ENCODE data around the gene NELFCD.

The NELFCD gene

GRCh38 chr20:59025511-59025910 lies 44.5 kb downstream of the NELFCD start:
- H3K4me3 ChIP-seq (ENCODE audit: low read length), result no peak overlapping the region
- H3K27me3 ChIP-seq (ENCODE audit: control insufficient read depth, insufficient read depth, low read length), result peaks cover 46% of the 10 kb centered on the region
- H3K9me3 ChIP-seq (ENCODE audit: control insufficient read depth, low read depth, low read length), result no peaks in the 10 kb centered on the region
- peaks cover 69% of the 10 kb centered on the region for H3K36me3 ChIP-seq (ENCODE audit: control insufficient read depth, low read depth, low read length)
- H3K4me1 ChIP-seq (ENCODE audit: control insufficient read depth, low read depth, low read length), result peaks cover 13% of the 10 kb centered on the region
- no peak overlapping the region for H3K9ac ChIP-seq (ENCODE audit: low read length)
- H3K27ac ChIP-seq (ENCODE audit: low read length), result no peak overlapping the region

DNA sequence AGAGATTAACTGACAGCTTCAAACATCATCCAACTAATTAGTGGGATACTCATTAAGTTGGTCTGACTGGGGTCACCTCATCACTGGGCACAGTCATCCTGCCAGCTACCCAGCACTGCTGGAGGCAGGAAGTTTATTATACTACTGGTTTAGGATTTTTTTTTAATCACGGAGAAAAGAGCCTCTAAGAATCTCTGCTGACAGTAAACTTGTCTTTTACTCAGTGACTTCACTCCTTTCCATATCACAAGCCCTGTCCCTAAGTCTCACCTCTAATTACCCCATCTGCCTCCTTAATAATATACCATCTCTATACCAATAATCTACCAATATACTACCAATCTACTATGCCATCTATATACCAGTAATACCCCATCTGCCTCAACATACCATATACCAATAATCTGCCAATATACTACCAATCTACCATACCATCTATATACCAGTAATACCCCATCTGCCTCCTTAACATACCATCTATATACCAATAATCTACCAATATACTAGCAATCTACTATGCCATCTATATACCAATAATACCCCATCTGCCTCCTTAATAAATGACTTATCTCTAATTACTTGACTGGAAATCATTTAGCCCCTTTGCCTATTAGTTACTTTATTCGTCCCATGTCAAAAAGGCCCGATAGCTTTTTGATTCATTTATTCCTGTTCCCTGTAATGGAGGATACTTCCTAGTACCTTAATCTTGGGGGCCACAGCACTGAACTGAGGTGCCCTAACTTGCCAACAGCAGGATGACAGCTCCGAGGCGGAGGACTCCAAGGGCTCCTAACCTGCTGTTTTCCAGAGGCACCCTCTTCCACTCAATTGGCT lies 46.1 kb downstream of the NELFCD start:
- peaks cover 69% of the 10 kb centered on the region for H3K36me3 ChIP-seq (ENCODE audit: control insufficient read depth, low read depth, low read length)
- H3K27me3 ChIP-seq (ENCODE audit: control insufficient read depth, insufficient read depth, low read length), result peaks cover 60% of the 10 kb centered on the region
- no peaks in the 10 kb centered on the region for H3K9me3 ChIP-seq (ENCODE audit: control insufficient read depth, low read depth, low read length)
- no peak overlapping the region for H3K4me3 ChIP-seq (ENCODE audit: low read length)
- no peak overlapping the region for H3K27ac ChIP-seq (ENCODE audit: low read length)
- H3K9ac ChIP-seq (ENCODE audit: low read length), result no peak overlapping the region
- H3K4me1 ChIP-seq (ENCODE audit: control insufficient read depth, low read depth, low read length), result peaks cover 13% of the 10 kb centered on the region

DNA sequence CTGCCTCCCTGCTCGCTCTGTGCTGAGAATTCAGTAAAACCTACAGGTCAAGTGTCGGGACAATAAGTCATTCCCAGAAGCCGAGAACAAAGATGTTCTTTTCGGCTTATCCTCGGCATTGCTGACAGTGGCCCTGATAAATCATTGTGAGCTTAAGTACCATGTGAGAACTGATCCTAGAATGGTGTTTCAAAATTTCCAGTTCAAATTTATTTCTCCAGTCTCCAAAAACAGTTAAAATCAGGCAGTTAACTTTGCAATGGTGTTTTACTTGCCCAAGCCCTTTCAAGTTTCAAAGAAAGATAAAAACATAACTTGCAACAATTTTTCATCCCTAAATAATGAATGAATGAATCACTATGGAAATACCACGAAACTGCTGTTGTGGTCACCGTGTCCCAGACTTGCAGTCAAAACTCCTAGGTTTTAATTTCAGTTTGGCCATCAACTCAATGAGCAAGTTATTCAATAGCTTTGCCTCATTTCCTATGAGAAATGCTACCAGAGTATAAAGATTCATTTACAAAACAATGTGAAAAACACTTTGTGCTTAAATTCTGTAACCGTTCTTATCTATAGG lies 46.8 kb downstream of the NELFCD start:
- no peak overlapping the region for H3K4me3 ChIP-seq (ENCODE audit: low read length)
- peaks cover 65% of the 10 kb centered on the region for H3K36me3 ChIP-seq (ENCODE audit: control insufficient read depth, low read depth, low read length)
- H3K4me1 ChIP-seq (ENCODE audit: control insufficient read depth, low read depth, low read length), result peaks cover 13% of the 10 kb centered on the region
- H3K27ac ChIP-seq (ENCODE audit: low read length), result no peak overlapping the region
- peaks cover 60% of the 10 kb centered on the region for H3K27me3 ChIP-seq (ENCODE audit: control insufficient read depth, insufficient read depth, low read length)
- no peaks in the 10 kb centered on the region for H3K9me3 ChIP-seq (ENCODE audit: control insufficient read depth, low read depth, low read length)
- H3K9ac ChIP-seq (ENCODE audit: low read length), result no peak overlapping the region

- Histone ChIP-seq H3K4me3 (ENCODE audit: low read length) (no peak overlapping the region), H3K27ac (ENCODE audit: low read length) (no peak overlapping the region), H3K36me3 (ENCODE audit: control insufficient read depth, low read depth, low read length) (peaks cover 60% of the 10 kb centered on the region), H3K27me3 (ENCODE audit: control insufficient read depth, insufficient read depth, low read length) (peaks cover 60% of the 10 kb centered on the region), H3K9me3 (ENCODE audit: control insufficient read depth, low read depth, low read length) (no peaks in the 10 kb centered on the region), H3K4me1 (ENCODE audit: control insufficient read depth, low read depth, low read length) (peaks cover 17% of the 10 kb centered on the region), H3K9ac (ENCODE audit: low read length) (no peak overlapping the region)
These were observed 47.8 kb downstream of the NELFCD start for GRCh38 chr20:59028812-59029211.

DNA sequence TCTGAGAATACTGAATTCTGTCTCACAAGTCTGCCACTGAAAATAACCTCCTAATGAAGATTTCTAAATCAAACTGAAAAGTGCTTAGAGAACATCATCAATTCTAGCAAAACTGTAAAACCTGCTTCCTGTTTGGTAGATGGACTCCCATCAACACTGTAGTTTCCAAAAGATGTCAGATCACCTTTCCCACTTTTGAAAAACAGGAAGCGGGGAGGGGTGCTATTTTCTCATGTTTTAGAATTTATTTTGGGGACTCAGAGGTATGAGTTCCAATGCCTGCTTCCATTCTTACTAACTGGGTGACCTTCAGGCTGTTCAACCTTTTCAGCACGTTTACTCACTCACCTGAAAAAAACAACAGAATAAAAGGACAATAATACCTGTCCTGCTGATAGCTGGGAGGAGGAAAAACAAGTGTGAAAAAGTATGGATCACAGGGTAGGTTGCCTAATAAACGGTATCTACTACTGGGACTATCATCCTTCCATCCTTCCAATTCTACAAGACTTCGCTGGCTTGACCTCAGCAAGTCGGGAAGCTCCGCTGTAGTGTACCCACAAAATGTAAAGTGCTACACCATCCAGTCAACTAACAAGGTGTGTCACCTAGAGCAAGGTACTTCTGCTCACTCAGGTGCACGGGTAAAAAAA lies 50.0 kb downstream of the NELFCD start:
- Histone ChIP-seq H3K4me1 (ENCODE audit: control insufficient read depth, low read depth, low read length) (peaks cover 6% of the 10 kb centered on the region), H3K9me3 (ENCODE audit: control insufficient read depth, low read depth, low read length) (no peaks in the 10 kb centered on the region), H3K4me3 (ENCODE audit: low read length) (peak overlapping the region; percentile 89), H3K27ac (ENCODE audit: low read length) (no peak overlapping the region), H3K9ac (ENCODE audit: low read length) (no peak overlapping the region), H3K36me3 (ENCODE audit: control insufficient read depth, low read depth, low read length) (peaks cover 60% of the 10 kb centered on the region), H3K27me3 (ENCODE audit: control insufficient read depth, insufficient read depth, low read length) (peaks cover 58% of the 10 kb centered on the region)

DNA sequence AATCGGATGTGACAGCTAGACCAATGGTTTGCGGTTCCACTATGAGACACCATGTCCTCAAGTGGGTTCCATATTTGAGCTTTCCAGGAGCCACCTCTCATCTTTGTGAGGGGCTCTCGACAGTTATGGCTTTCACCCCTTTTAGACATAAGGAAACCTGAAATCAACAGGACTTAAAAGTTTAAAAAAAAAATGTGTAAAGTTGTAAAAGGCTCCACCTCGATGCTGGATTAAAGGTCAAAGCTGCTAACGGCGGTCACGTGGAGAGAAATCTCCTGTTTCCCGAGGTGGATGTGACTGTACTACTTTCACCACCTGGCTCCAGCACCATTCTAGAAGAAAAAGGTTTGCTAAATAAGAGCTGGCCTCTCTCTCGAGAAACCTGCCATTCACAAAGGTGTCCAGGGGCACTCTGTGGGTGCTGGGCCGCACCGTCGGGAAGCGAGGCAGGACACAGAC lies 50.5 kb downstream of the NELFCD start:
- no peaks in the 10 kb centered on the region for H3K9me3 ChIP-seq (ENCODE audit: control insufficient read depth, low read depth, low read length)
- peaks cover 3% of the 10 kb centered on the region for H3K4me1 ChIP-seq (ENCODE audit: control insufficient read depth, low read depth, low read length)
- peak overlapping the region; percentile 67 for H3K27ac ChIP-seq (ENCODE audit: low read length)
- peaks cover 53% of the 10 kb centered on the region for H3K27me3 ChIP-seq (ENCODE audit: control insufficient read depth, insufficient read depth, low read length)
- peak overlapping the region; percentile 89 for H3K4me3 ChIP-seq (ENCODE audit: low read length)
- H3K36me3 ChIP-seq (ENCODE audit: control insufficient read depth, low read depth, low read length), result peaks cover 60% of the 10 kb centered on the region
- H3K9ac ChIP-seq (ENCODE audit: low read length), result peak overlapping the region; percentile 78

DNA sequence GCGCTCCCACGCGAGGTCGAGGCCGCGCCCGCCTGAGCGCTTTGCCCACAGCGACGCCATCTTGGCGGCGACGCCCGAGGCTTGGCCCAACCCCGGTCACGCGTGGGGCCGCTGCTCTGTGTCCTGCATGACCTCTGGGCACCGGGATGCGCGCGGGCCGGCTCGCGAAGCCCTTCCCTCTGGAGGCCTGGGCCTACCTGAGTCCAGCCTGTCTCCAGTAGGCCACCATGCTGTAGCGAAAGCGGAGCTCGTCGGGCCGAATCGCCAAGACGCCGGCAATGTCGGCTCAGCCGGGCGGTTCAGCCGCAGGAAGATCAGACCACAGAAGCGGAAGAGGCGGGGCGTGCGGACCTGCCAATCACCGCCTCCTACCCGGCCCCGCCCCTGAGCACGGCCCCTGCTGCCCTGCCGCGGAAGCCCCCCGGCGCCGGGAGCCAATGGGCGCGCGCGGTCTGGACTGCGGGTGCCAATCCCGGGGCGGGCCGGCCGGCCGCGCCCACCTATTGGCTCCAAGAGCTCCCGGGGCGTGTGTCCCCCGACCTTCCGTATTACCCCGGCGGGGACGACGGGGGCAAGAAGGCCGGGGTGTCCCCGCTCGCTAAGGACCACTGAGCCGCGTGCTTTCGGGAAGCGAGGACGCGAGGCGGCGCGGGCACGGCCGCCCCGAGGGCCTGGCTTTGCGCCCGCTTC lies 51.1 kb downstream of the NELFCD start, which contains the start of gene ATP5F1E:
TSS of gene ATP5F1E (minus strand) at position 313 of the 690 bp plus-strand sequence. CDS start at position 229, 84 bp downstream.
- H3K4me3 ChIP-seq (ENCODE audit: low read length), result peak within 1 kb of the TSS; percentile 89
- peaks cover 3% of the 10 kb centered on the region for H3K4me1 ChIP-seq (ENCODE audit: control insufficient read depth, low read depth, low read length)
- peaks cover 63% of the 10 kb centered on the region for H3K36me3 ChIP-seq (ENCODE audit: control insufficient read depth, low read depth, low read length)
- peaks cover 47% of the 10 kb centered on the region for H3K27me3 ChIP-seq (ENCODE audit: control insufficient read depth, insufficient read depth, low read length)
- no peaks in the 10 kb centered on the region for H3K9me3 ChIP-seq (ENCODE audit: control insufficient read depth, low read depth, low read length)
- H3K27ac ChIP-seq (ENCODE audit: low read length), result peak within 1 kb of the TSS; percentile 67
- H3K9ac ChIP-seq (ENCODE audit: low read length), result peak within 1 kb of the TSS; percentile 78

- H3K27me3 ChIP-seq (ENCODE audit: control insufficient read depth, insufficient read depth, low read length), result peaks cover 42% of the 10 kb centered on the region
- H3K4me3 ChIP-seq (ENCODE audit: low read length), result peak overlapping the region; percentile 69
- H3K4me1 ChIP-seq (ENCODE audit: control insufficient read depth, low read depth, low read length), result peaks cover 3% of the 10 kb centered on the region
- no peaks in the 10 kb centered on the region for H3K9me3 ChIP-seq (ENCODE audit: control insufficient read depth, low read depth, low read length)
- H3K9ac ChIP-seq (ENCODE audit: low read length), result peak overlapping the region; percentile 55
- no peak overlapping the region for H3K27ac ChIP-seq (ENCODE audit: low read length)
- H3K36me3 ChIP-seq (ENCODE audit: control insufficient read depth, low read depth, low read length), result peaks cover 63% of the 10 kb centered on the region
These were observed 51.6 kb downstream of the NELFCD start for GRCh38 chr20:59032713-59033059.

DNA sequence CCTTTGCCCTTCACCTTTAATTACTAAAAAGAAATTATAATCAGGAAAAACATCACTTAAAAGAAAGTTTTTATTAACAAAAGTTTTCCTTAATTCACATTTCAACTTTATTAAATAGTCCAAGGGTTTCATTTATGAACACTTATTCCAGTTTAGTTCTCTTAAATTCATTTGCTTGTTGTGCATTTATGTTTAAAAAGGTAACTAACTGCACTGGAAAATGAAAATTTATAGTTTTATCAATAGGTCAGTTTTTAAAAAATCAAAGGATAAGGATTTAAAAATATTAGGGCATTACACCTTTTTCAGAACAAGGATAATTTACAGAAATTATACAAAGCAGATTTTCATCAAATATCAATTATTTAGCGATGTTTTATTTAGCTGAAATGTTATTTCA lies 52.0 kb downstream of the NELFCD start:
- peak overlapping the region; percentile 55 for H3K9ac ChIP-seq (ENCODE audit: low read length)
- H3K27ac ChIP-seq (ENCODE audit: low read length), result no peak overlapping the region
- H3K36me3 ChIP-seq (ENCODE audit: control insufficient read depth, low read depth, low read length), result peaks cover 63% of the 10 kb centered on the region
- H3K4me1 ChIP-seq (ENCODE audit: control insufficient read depth, low read depth, low read length), result peaks cover 3% of the 10 kb centered on the region
- peak overlapping the region; percentile 69 for H3K4me3 ChIP-seq (ENCODE audit: low read length)
- H3K9me3 ChIP-seq (ENCODE audit: control insufficient read depth, low read depth, low read length), result no peaks in the 10 kb centered on the region
- H3K27me3 ChIP-seq (ENCODE audit: control insufficient read depth, insufficient read depth, low read length), result peaks cover 38% of the 10 kb centered on the region

DNA sequence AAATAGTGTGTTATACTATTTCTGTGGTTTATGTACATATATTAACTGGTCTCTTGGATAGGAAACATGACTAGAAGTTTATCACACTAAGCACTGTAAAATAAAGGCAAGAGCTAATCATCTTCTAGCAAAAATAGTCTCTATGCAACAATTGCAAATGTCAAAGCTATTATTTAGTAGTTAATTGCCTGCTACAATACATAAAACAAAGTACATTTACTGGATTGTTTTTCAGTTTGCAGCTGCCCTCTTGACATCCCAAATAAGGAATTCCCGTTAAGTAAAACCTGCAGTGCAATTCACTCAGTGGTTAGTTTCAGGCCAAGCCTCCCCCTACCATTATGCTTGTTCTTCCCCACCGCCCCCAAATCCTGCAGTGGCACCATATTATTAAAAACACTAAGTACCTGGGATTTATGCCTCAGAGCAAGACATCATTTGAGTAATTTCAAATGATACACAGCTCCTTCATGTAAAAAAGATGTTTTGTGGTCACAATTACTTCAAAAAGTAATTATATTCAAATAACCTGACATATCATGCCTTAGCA lies 52.6 kb downstream of the NELFCD start:
- peaks cover 59% of the 10 kb centered on the region for H3K36me3 ChIP-seq (ENCODE audit: control insufficient read depth, low read depth, low read length)
- H3K4me3 ChIP-seq (ENCODE audit: low read length), result no peak overlapping the region
- no peak overlapping the region for H3K9ac ChIP-seq (ENCODE audit: low read length)
- no peaks in the 10 kb centered on the region for H3K9me3 ChIP-seq (ENCODE audit: control insufficient read depth, low read depth, low read length)
- H3K27ac ChIP-seq (ENCODE audit: low read length), result no peak overlapping the region
- peaks cover 3% of the 10 kb centered on the region for H3K4me1 ChIP-seq (ENCODE audit: control insufficient read depth, low read depth, low read length)
- peaks cover 32% of the 10 kb centered on the region for H3K27me3 ChIP-seq (ENCODE audit: control insufficient read depth, insufficient read depth, low read length)

DNA sequence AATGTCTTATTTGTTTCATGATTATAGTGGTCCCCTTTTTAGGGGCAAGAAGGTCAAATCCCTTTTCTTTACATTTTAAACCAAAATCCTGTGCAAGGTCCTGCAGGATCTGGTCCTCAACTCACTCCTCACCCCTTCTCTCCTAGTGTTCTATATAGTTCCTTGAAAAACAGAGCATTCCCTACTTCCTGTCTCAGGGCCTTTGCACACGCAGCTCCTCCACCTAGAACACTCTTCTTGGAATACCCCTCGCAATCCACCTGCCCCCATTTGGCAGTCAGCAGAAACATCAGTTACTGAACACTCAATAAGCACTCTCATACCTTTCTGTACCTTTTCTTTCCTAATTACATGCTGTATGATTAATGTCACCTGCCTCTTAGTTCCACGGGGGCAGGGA lies 54.3 kb downstream of the NELFCD start:
- Histone ChIP-seq H3K9me3 (ENCODE audit: control insufficient read depth, low read depth, low read length) (no peaks in the 10 kb centered on the region), H3K36me3 (ENCODE audit: control insufficient read depth, low read depth, low read length) (peaks cover 46% of the 10 kb centered on the region), H3K4me1 (ENCODE audit: control insufficient read depth, low read depth, low read length) (peaks cover 3% of the 10 kb centered on the region), H3K27me3 (ENCODE audit: control insufficient read depth, insufficient read depth, low read length) (peaks cover 15% of the 10 kb centered on the region), H3K27ac (ENCODE audit: low read length) (no peak overlapping the region), H3K4me3 (ENCODE audit: low read length) (no peak overlapping the region), H3K9ac (ENCODE audit: low read length) (no peak overlapping the region)

All from iPS-18a (cell line).